Transverse colon (tissue), 3 donors: ENCODE data around the gene PRDM2.

Experiments
- EP300 ChIP-seq: sonication (generic); formaldehyde crosslinking; IDR thresholded peaks from one replicate; pipeline ENCODE4 v1.6.1; 2017; ENCODE audit warnings: antibody characterized with exemption, low read depth
- POLR2AphosphoS5 ChIP-seq, 3 donors: sonication (generic); formaldehyde crosslinking; IDR thresholded peaks; one replicate each; pipeline ENCODE4 v1.6.1; 2016; ENCODE audit warnings: antibody characterized with exemption in 3 of 3

DNA sequence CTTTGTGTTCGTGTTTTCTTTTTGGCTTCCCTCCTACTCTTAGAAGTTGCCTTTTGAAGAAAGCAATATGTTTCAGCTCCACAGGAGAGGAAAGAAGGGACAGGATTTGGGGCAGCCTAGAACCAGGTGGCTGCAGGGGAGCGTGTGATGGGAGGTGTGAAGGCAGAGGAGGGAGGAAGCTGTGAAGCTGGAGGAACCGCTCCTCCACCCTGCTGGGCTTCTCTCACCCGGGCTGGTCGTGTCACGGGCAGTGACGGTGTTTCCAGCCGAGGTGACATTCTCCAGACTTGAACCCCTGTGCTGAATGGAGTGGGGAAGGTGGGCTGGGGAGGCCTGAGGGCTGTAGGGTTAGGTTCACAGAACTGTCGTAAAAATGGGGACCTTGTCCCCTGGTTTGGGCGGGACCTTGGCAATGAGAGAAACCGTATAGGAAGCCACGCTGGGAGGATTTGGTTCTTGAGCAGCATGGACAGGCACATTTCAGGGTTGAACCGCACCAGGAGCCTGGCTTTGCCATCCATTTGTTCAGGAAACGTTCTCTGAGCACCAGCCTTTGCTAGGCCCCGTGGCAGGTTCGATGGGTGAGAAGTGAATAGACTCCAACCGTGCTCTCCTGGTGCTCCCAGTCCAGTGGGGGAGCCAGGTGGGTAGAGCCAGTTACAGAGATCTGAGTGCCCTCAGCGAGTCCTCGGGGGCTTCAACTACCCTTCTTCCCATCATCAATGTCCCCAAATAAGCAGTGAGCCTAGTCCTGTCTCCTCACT, 103.0 kb downstream of the PRDM2 start:
- TF ChIP-seq EP300 (no peak), POLR2AphosphoS5 (IDR thresholded peaks at IDR 0.05) (no peak)
